OCI-LY3 (cell line): Measurements from ENCODE around the gene ARRB2.

Source experiments
- H2AFZ ChIP-seq: fragments of 200-600, 300-600 bp; shearing (Covaris generic); 2 replicates; pipeline ENCODE4 v1.6.0; 2014; ENCODE audit warnings: antibody characterized with exemption, low read depth, low read length
- H3K27ac ChIP-seq: fragments of 200-600, 300-600 bp; sonication (generic); 2 replicates; pipeline ENCODE4 v1.5.1; 2014; ENCODE audit warnings: mild to moderate bottlenecking, low read length, moderate library complexity, mixed read lengths
- H3K27me3 ChIP-seq: fragments of 200-600, 300-600 bp; sonication (generic); 2 replicates; pipeline ENCODE4 v1.6.1; 2014; ENCODE audit warnings: low read depth, low read length, mixed read lengths
- H3K36me3 ChIP-seq: fragments of 200-600, 300-600 bp; sonication (generic); replicated peaks from 2 replicates; pipeline ENCODE3; 2014; ENCODE audit warnings: low read depth, low read length, mixed read lengths
- H3K4me1 ChIP-seq: fragments of 300-600, 200-600 bp; sonication (generic); 2 replicates; pipeline ENCODE4 v1.6.1; 2014; ENCODE audit warnings: low read length, mixed read lengths
- H3K4me2 ChIP-seq: fragments of 200-600, 300-600 bp; sonication (generic); 2 replicates; pipeline ENCODE4 v1.6.1; 2014; ENCODE audit warnings: low read length, mixed read lengths
- H3K4me3 ChIP-seq: fragments of 300-600, 200-600 bp; sonication (generic); 2 replicates; pipeline ENCODE4 v1.5.1; 2014; ENCODE audit warnings: antibody characterized with exemption, mild to moderate bottlenecking, low read length, moderate library complexity
- H3K79me2 ChIP-seq: fragments of 300-600, 200-600 bp; shearing (Covaris generic); 2 replicates; pipeline ENCODE4 v1.6.1; 2014; ENCODE audit warnings: mild to moderate bottlenecking, low read length, mixed read lengths
- H3K9ac ChIP-seq: fragments of 300-600, 200-600 bp; shearing (Covaris generic); 2 replicates; pipeline ENCODE4 v1.6.0; 2014; ENCODE audit warnings: mild to moderate bottlenecking, low read length, moderate library complexity
- H3K9me3 ChIP-seq: fragments of 200-600, 300-600 bp; shearing (Covaris generic); 2 replicates; pipeline ENCODE4 v1.6.1; 2014; ENCODE audit warnings: low read length, mixed read lengths; ENCODE audit not compliant: insufficient read depth
- H4K20me1 ChIP-seq: fragments of 200-600, 300-600 bp; sonication (generic); 2 replicates; pipeline ENCODE4 v1.6.1; 2016; ENCODE audit warnings: low read length, mixed read lengths; ENCODE audit not compliant: insufficient read depth
- CTCF ChIP-seq: fragments of 200-600, 300-600 bp; sonication (generic); IDR thresholded peaks from 2 replicates; pipeline ENCODE4 v1.5.1; 2014; ENCODE audit warnings: antibody characterized with exemption, low read length, low read depth
- EZH2phosphoT487 ChIP-seq: fragments of 200-600 bp; shearing (Covaris generic); IDR thresholded peaks from 2 replicates; pipeline ENCODE4 v1.6.1; 2018; ENCODE audit warnings: antibody characterized with exemption, mixed run types, low read depth

ARRB2 gene

GRCh38 chr17:4709794-4710692 lies at the start of gene ARRB2:
Gene ARRB2 (plus strand): TSS chr17:4710632. CDS start chr17:4710722, 90 bp downstream.
- Histone ChIP-seq H3K27ac (peak within 1 kb of the TSS; percentile 57), H3K79me2 (peaks cover 19% of the 10 kb centered on the region), H3K9ac (peak within 1 kb of the TSS; percentile 85), H3K27me3 (no peaks in the 10 kb centered on the region), H4K20me1 (no peaks in the 10 kb centered on the region), H3K4me3 (peak within 1 kb of the TSS; percentile 92), H3K9me3 (no peaks in the 10 kb centered on the region), H3K4me2 (peak within 1 kb of the TSS; percentile 98), H2AFZ (peak within 1 kb of the TSS; percentile 56; the same call in 1 of the 2 replicates), H3K4me1 (peaks cover 15% of the 10 kb centered on the region), H3K36me3 (no peaks in the 10 kb centered on the region)
- TF ChIP-seq CTCF: peak; percentile 51
- no peak for TF ChIP-seq EZH2phosphoT487

GRCh38 chr17:4663711-4664110 lies 46.7 kb upstream of the ARRB2 start:
- Histone ChIP-seq H3K4me3 (no peak overlapping the region), H4K20me1 (no peaks in the 10 kb centered on the region), H2AFZ (no peak overlapping the region), H3K36me3 (no peaks in the 10 kb centered on the region), H3K79me2 (no peaks in the 10 kb centered on the region), H3K4me2 (no peak overlapping the region), H3K9ac (no peak overlapping the region), H3K9me3 (no peaks in the 10 kb centered on the region), H3K27me3 (no peaks in the 10 kb centered on the region), H3K4me1 (no peaks in the 10 kb centered on the region), H3K27ac (no peak overlapping the region)
- TF ChIP-seq CTCF: no peak

- Histone ChIP-seq H3K36me3 (no peaks in the 10 kb centered on the region), H2AFZ (no peak overlapping the region), H3K27me3 (no peaks in the 10 kb centered on the region), H3K4me2 (no peak overlapping the region), H3K9me3 (no peaks in the 10 kb centered on the region), H3K27ac (no peak overlapping the region), H3K4me1 (no peaks in the 10 kb centered on the region), H3K9ac (no peak overlapping the region), H3K79me2 (no peaks in the 10 kb centered on the region), H3K4me3 (no peak overlapping the region), H4K20me1 (no peaks in the 10 kb centered on the region)
- TF ChIP-seq EZH2phosphoT487: no peak
- TF ChIP-seq CTCF: no peak
Observed at GRCh38 chr17:4664230-4664629, 46.2 kb upstream of the ARRB2 start.

GRCh38 chr17:4665027-4665426 lies 45.4 kb upstream of the ARRB2 start:
- Histone ChIP-seq H3K9me3 (no peaks in the 10 kb centered on the region), H3K36me3 (peaks cover 3% of the 10 kb centered on the region)
- TF ChIP-seq EZH2phosphoT487 (no peak), CTCF (no peak)

More at GRCh38 chr17:4665027-4665426, 45.4 kb upstream of the ARRB2 start:
- no peak overlapping the region for H3K4me3 ChIP-seq
- H3K79me2 ChIP-seq: no peaks in the 10 kb centered on the region
- no peak overlapping the region for H3K4me2 ChIP-seq
- no peak overlapping the region for H3K27ac ChIP-seq
- H3K27me3 ChIP-seq: no peaks in the 10 kb centered on the region
- H4K20me1 ChIP-seq: no peaks in the 10 kb centered on the region
- H3K4me1 ChIP-seq: no peaks in the 10 kb centered on the region
- H3K9ac ChIP-seq: no peak overlapping the region
- no peak overlapping the region for H2AFZ ChIP-seq
